ENCODE measurements around the gene UQCRH. TPM values are rescaled to one million over a fixed set of nuclear protein-coding genes. Genes with fewer than 3 reads are reported as not detected.

Gene UQCRH
- total RNA-seq = 100 to 1,000 TPM; 260 to 268 TPM

DNA sequence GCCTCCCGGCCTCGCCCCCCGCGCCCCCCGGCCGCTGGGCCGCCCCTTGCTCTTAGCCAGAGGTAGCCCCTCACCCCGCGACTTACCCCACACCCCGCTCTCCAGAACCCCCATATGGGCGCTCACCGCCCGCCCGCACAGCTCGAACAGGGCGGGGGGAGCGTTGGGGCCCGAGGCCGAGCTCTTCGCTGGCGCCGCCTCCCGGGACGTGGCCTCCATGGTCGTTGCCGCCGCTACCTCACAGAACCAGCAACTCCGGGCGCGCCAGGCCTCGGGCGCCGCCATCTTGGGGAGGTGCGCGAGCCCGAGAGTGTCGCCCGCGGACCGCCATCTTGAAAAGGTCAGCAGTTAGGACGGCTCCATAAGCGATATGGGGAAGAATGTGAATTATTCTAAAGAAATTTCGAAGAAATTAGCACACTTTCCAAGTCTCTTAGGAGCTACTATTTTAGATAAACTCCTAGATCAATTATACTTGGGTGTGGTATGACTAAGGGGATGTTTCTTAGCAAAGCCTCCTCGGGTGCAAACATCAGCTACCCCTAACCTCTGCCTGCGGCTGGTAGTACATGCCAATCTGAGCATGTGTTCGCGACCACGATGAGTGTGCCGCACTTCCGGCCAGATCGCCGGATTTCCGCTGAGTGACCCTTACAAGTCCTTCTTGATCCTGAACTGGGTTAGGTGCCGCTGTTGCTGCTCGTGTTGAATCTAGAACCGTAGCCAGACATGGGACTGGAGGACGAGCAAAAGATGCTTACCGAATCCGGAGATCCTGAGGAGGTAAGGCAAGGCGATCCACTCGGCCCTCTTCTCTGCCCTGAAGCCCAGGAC lies at the start of gene UQCRH, which contains the start of gene LRRC41:
UQCRH (plus strand) TSS at position 661 of the 834 bp plus-strand sequence; CDS start at position 730, 69 bp downstream.
LRRC41 (minus strand) TSS at position 579 of the 834 bp plus-strand sequence; CDS start at position 285, 294 bp downstream.

DNA sequence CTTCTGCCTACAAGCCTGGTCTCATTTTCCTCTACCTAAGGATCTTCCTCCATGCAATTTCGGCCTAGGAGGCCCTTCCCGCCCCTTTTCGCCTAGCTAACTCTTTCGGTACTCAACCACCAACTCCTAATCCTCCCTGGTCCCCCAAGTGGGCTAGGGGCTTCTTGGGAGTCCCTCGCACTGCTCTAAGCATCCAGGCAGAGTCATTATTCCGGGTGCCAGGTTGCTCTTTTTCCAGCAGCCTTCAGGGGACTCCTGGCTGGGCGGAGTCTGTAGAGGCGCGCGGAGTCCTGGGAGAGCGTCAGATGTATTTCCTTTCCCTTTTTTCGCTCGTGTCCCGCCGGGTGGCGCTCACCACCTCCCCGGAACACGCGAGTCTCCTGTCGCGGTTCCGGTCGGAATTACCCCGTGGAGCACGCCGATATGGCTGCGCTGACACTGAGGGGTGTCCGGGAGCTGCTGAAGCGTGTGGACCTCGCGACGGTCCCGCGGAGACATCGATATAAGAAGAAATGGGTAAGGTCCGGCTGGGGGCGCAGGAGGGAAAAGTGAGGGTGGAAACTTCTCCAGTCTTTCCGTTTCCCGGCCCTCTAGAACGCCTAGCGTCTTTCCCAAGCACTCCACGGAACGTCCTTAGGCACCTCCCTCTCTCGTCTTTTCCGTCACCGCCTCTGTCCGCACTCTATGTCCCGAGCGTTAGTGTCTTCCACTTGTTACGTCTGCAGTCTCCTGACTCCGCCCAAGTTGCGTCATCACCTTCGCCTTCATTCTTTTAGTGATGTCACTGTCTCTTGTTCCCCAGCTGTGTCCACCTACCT lies 37.1 kb downstream of the UQCRH start, which contains the start of gene NSUN4:
NSUN4 (plus strand) TSS at position 404 of the 818 bp plus-strand sequence; CDS start at position 424, 20 bp downstream.

Other genes starting within 250 kb of the UQCRH start
- gene PIK3R3, start 171.1 kb upstream of the UQCRH start, total RNA-seq = 1 to 10 TPM; 1.9 to 2.0 TPM
- gene TSPAN1, start 128.6 kb upstream of the UQCRH start, total RNA-seq = not detected
- not detected for gene P3R3URF, start 127.2 kb upstream of the UQCRH start, total RNA-seq
- 10 to 100 TPM; 29.2 to 31.4 TPM for gene POMGNT1, start 105.3 kb upstream of the UQCRH start, total RNA-seq
- under 1 TPM; 0.15 to 0.24 TPM for gene LURAP1, start 100.4 kb upstream of the UQCRH start, total RNA-seq
- gene RAD54L, start 55.9 kb upstream of the UQCRH start, total RNA-seq = 10 to 100 TPM; 33.0 to 34.7 TPM
- gene LRRC41, start 82 bp upstream of the UQCRH start, total RNA-seq = 10 to 100 TPM; 38.7 to 39.2 TPM
- 10 to 100 TPM; 20.5 to 21.6 TPM for gene NSUN4, start 37.1 kb downstream of the UQCRH start, total RNA-seq
- gene FAAH, start 90.6 kb downstream of the UQCRH start, total RNA-seq = 1 to 10 TPM; 3.5 to 6.2 TPM
- under 1 TPM in 1 of 2 experiments, not detected in 1; 0.10 TPM for gene DMBX1, start 186.1 kb downstream of the UQCRH start, total RNA-seq
- gene KNCN, start 247.9 kb downstream of the UQCRH start, total RNA-seq = not detected